Osteoblast (primary cell): Measurements from ENCODE around the gene SMAD3. TPM values are rescaled to one million over a fixed set of nuclear protein-coding genes. Genes with fewer than 3 reads are reported as not detected.

Experiments used
- DNase-seq: peaks from one replicate; pipeline ENCODE4 v3.0.0; 2011; ENCODE audit warnings: low spot score, mixed read lengths; ENCODE audit not compliant: insufficient read length; ENCODE audit errors: missing footprints
- H2AFZ ChIP-seq: 2 replicates; pipeline ENCODE4 v1.6.0; 2011; ENCODE audit warnings: mild to moderate bottlenecking, low read length
- H3K27ac ChIP-seq: 2 replicates; pipeline ENCODE4 v1.5.1; 2011; ENCODE audit warnings: mild to moderate bottlenecking, low read depth, low read length, moderate library complexity
- H3K27me3 ChIP-seq: 2 replicates; pipeline ENCODE4 v1.6.0; 2012; ENCODE audit warnings: mild to moderate bottlenecking, control low read depth, inconsistent platforms, low read length, moderate library complexity; ENCODE audit not compliant: insufficient read depth
- H3K36me3 ChIP-seq: 2 replicates; pipeline ENCODE4 v1.5.1; 2011; ENCODE audit warnings: mild to moderate bottlenecking, low read length, control low read depth, moderate library complexity; ENCODE audit not compliant: insufficient read depth
- H3K4me1 ChIP-seq: 2 replicates; pipeline ENCODE4 v1.5.1; 2011; ENCODE audit warnings: mild to moderate bottlenecking, low read length, control low read depth, moderate library complexity; ENCODE audit not compliant: insufficient read depth
- H3K4me2 ChIP-seq: 2 replicates; pipeline ENCODE4 v1.6.0; 2011; ENCODE audit warnings: mild to moderate bottlenecking, low read length; ENCODE audit not compliant: insufficient read depth
- H3K4me3 ChIP-seq: fragments of 200-600 bp; sonication (generic); 3 replicates; pipeline ENCODE4 v1.5.1; 2012; ENCODE audit warnings: mild to moderate bottlenecking, low read length, inconsistent platforms; ENCODE audit not compliant: insufficient read depth
- H3K79me2 ChIP-seq: 2 replicates; pipeline ENCODE4 v1.6.0; 2012; ENCODE audit warnings: mild to moderate bottlenecking, low read length, control low read depth, inconsistent platforms; ENCODE audit not compliant: insufficient read depth
- H3K9me3 ChIP-seq: 2 replicates; pipeline ENCODE4 v1.5.1; 2011; ENCODE audit warnings: low read depth, low read length, control low read depth
- H4K20me1 ChIP-seq: 2 replicates; pipeline ENCODE4 v1.6.0; 2012; ENCODE audit warnings: mild to moderate bottlenecking, low read length, control low read depth; ENCODE audit not compliant: insufficient read depth
- total RNA-seq: library from RNA; depleted of rRNA; stranded (reverse); fragments of >200 nt; gene quantifications from 2 replicates; pipeline ENCODE4 v1.2.3, GENCODE V29; 2012
- TF ChIP-seq, protein P1 (sequence below): IDR thresholded peaks from 2 replicates; pipeline ENCODE4 v1.5.1; 2011; ENCODE audit warnings: mild to moderate bottlenecking, low read depth, low read length, moderate library complexity; ENCODE audit errors: extremely low read depth

Gene SMAD3
- total RNA-seq, 1 donor: 60.1 TPM

- peak overlapping the region; percentile 26 for H3K27ac ChIP-seq
- H3K4me2 ChIP-seq: no peak overlapping the region
- TF ChIP-seq, protein P1, sequence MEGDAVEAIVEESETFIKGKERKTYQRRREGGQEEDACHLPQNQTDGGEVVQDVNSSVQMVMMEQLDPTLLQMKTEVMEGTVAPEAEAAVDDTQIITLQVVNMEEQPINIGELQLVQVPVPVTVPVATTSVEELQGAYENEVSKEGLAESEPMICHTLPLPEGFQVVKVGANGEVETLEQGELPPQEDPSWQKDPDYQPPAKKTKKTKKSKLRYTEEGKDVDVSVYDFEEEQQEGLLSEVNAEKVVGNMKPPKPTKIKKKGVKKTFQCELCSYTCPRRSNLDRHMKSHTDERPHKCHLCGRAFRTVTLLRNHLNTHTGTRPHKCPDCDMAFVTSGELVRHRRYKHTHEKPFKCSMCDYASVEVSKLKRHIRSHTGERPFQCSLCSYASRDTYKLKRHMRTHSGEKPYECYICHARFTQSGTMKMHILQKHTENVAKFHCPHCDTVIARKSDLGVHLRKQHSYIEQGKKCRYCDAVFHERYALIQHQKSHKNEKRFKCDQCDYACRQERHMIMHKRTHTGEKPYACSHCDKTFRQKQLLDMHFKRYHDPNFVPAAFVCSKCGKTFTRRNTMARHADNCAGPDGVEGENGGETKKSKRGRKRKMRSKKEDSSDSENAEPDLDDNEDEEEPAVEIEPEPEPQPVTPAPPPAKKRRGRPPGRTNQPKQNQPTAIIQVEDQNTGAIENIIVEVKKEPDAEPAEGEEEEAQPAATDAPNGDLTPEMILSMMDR: no peak
- no peak for DNase-seq
- H2AFZ ChIP-seq: no peak overlapping the region
- H3K4me3 ChIP-seq: no peak overlapping the region
- H3K4me1 ChIP-seq: peaks cover 30% of the 10 kb centered on the region
- no peaks in the 10 kb centered on the region for H3K9me3 ChIP-seq
- H3K79me2 ChIP-seq: peaks cover 85% of the 10 kb centered on the region
- H3K36me3 ChIP-seq: peaks cover 58% of the 10 kb centered on the region
- H3K27me3 ChIP-seq: no peaks in the 10 kb centered on the region
- no peaks in the 10 kb centered on the region for H4K20me1 ChIP-seq
These were observed 88.8 kb downstream of the SMAD3 start for GRCh38 chr15:67154249-67154648.

DNA sequence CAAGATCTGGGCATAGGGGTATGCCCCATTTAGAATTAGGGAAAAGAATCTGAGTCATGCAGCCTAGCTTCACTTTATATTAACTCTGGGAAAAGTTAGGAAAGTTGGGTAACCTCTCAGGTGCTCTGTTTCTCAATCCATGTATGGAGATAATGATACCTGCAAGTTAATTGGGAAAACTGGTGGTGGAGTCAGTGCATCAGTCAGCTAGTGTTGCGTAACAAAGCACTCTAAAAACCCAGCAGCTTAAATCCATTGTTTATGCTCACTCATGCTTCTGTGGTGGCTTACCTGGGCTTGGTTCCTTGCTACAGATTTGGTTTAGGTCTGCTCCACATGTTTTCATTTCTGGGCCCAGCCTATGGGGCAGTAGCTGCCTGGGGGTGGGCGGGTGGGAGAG is 91.0 kb downstream of the SMAD3 start:
- TF ChIP-seq, protein P1: no peak
- H3K36me3 ChIP-seq: peaks cover 58% of the 10 kb centered on the region
- no peaks in the 10 kb centered on the region for H4K20me1 ChIP-seq
- H3K4me2 ChIP-seq: no peak overlapping the region
- no peaks in the 10 kb centered on the region for H3K9me3 ChIP-seq
- no peak for DNase-seq
- H3K4me1 ChIP-seq: peaks cover 18% of the 10 kb centered on the region
- H3K4me3 ChIP-seq: no peak overlapping the region
- peaks cover 93% of the 10 kb centered on the region for H3K79me2 ChIP-seq
- H2AFZ ChIP-seq: no peak overlapping the region
- H3K27me3 ChIP-seq: no peaks in the 10 kb centered on the region
- peak overlapping the region; percentile 18 for H3K27ac ChIP-seq

- Histone ChIP-seq H4K20me1 (no peaks in the 10 kb centered on the region), H3K27ac (no peak overlapping the region), H3K27me3 (no peaks in the 10 kb centered on the region), H3K4me1 (peaks cover 18% of the 10 kb centered on the region), H3K79me2 (peaks cover 94% of the 10 kb centered on the region), H2AFZ (no peak overlapping the region), H3K36me3 (peaks cover 58% of the 10 kb centered on the region), H3K9me3 (no peaks in the 10 kb centered on the region), H3K4me2 (no peak overlapping the region), H3K4me3 (no peak overlapping the region)
- TF ChIP-seq, protein P1: no peak
- no peak for DNase-seq
These were observed 91.4 kb downstream of the SMAD3 start for GRCh38 chr15:67156834-67157233.

- Histone ChIP-seq H3K4me1 (peaks cover 17% of the 10 kb centered on the region), H2AFZ (no peak overlapping the region), H3K36me3 (peaks cover 52% of the 10 kb centered on the region), H3K27ac (peak overlapping the region; percentile 54), H3K4me3 (no peak overlapping the region), H3K27me3 (no peaks in the 10 kb centered on the region), H3K4me2 (no peak overlapping the region), H3K79me2 (peaks cover 94% of the 10 kb centered on the region), H3K9me3 (no peaks in the 10 kb centered on the region), H4K20me1 (no peaks in the 10 kb centered on the region)
- TF ChIP-seq, protein P1: no peak
- DNase-seq: no peak
These were observed 92.3 kb downstream of the SMAD3 start for GRCh38 chr15:67157521-67158252.
